ENCODE measurements around the gene AGBL1.

GRCh38 chr15:86077070-86077469 is 2.6 kb upstream of the AGBL1 start:
- TF ChIP-seq CTCF (IDR thresholded peaks at IDR 0.05) = no peak
- TF ChIP-seq POLR2AphosphoS5 (IDR thresholded peaks at IDR 0.05) = no peak
- TF ChIP-seq POLR2A (IDR thresholded peaks at IDR 0.05) = no peak
- TF ChIP-seq EP300 (IDR thresholded peaks at IDR 0.05; ENCODE audit: low read depth) = no peak

All from transverse colon (tissue), 4 donors.